RWPE1 (cell line): Measurements from ENCODE around the gene TIAM1.

Experiments
- CTCF ChIA-PET: fragments of 350-600 bp; sonication (Branson Sonifier 250); formaldehyde crosslinking; extraction: SDS; loops from one replicate; lab custom pipeline; 2021; lab: Yijun Ruan, JAX
- POLR2A ChIA-PET: fragments of 400-600 bp; formaldehyde crosslinking; extraction: SDS; loops from one replicate; lab custom pipeline; 2020; ENCODE audit warnings: antibody characterized with exemption; ENCODE audit not compliant: low non-redundant PET; lab: Yijun Ruan, JAX
- DNase-seq: peaks from one replicate; pipeline ENCODE4 v3.0.0; 2012; ENCODE audit warnings: low spot score
- H3K27ac ChIP-seq: fragments of 450-650 bp; 2 replicates; pipeline ENCODE4 v1.5.1; 2017
- CTCF ChIP-seq: fragments of 450-650 bp; conservative IDR thresholded peaks from 2 replicates; pipeline ENCODE4 v1.5.1; 2017; ENCODE audit warnings: low read depth, mild to moderate bottlenecking

The TIAM1 gene

DNA sequence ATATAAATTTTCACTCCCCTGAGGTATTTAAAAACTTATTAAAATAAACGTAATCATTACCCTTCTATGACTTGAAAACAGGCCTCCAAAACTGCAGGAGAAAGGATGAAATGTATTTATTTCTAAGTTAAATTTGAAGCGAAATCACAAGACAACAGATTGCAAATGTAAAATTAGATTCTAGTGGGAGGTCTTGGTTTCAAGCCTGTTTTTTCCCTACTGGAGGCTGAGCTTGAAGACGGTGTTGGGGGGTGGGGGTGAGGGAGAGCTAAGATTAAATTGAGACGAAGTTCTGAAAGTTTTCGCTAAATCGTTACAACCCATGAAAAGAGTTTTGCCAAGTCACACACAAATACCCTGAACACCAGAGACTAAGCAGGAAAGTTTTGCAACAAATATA lies 68.2 kb downstream of the TIAM1 start:
- CTCF ChIA-PET, result interaction anchor here (0.6 kb wide), 1 partner anchor 116 kb away, joined by 3 read pairs; no protein-coding TSS in a partner anchor
- POLR2A ChIA-PET, result no interaction called here
- TF ChIP-seq CTCF, result no peak
- DNase-seq, result no peak
- no peak overlapping the region for H3K27ac ChIP-seq

DNA sequence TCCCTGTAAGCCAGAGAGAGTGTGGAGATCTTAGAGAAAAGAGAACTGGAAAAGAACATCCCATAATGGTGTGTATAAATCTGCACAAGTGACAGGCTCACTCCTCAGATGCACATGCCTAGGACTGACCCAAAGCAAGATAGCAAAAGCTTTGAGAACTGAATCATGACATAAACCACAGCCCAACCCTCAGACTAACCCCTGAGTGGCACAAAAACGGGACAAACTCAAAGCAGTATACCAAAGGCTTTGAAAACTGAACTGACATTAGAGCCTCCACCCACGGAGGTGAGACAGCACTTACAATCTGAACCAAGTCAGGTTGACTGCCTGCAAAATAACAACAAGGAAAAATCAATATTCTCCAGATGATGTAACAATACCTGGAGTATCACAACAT lies 70.8 kb downstream of the TIAM1 start:
- H3K27ac ChIP-seq, result no peak overlapping the region
- no peak for TF ChIP-seq CTCF
- ChIA-PET CTCF (interaction anchor here (0.7 kb wide), 1 partner anchor 9 kb away, joined by 7 read pairs; no protein-coding TSS in a partner anchor), POLR2A (no interaction called here)
- no peak for DNase-seq

DNA sequence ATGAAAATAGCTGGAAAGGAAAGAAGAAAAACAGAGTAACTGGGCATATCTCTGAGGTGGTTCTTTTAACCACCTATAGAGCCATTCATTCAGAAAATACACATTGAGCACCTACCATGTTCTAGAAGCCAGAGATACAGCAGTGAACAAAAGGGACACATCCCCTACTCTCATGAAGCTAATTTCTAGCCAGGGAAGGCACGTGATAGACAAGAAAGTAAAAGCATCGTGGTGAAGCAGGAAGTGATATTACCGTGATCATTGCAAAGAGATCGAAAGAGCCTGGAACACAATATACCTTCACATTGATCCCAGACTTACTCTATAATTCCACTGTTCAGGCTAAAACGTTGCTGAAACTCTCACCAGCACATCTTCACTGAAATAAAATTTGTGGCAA lies 76.0 kb downstream of the TIAM1 start:
- POLR2A ChIA-PET, result no interaction called here
- no peak for DNase-seq
- no peak for TF ChIP-seq CTCF
- CTCF ChIA-PET, result no interaction called here
- H3K27ac ChIP-seq, result no peak overlapping the region

DNA sequence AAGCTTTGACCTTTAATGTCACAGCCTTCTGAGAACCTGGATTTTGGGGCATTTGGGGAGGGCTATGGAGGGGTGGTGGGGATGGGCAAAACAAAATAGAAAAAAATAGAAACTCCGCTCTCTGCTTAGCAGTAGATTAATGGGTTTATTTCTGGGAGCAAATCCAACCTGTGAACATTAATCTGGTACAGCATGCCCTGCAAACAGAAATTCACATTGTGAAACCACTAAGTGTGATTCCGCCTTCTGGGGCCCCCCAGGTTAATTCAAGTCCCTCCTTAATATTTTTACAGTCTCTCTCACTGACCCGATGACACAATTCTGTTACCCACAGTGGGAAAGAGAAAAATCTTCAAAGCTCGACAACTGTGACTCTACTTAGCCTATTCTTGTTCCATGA lies 76.4 kb downstream of the TIAM1 start:
- POLR2A ChIA-PET, result no interaction called here
- DNase-seq, result no peak
- no peak overlapping the region for H3K27ac ChIP-seq
- no peak for TF ChIP-seq CTCF
- CTCF ChIA-PET, result no interaction called here

GRCh38 chr21:31266241-31266640 lies 77.8 kb downstream of the TIAM1 start:
- no peak for TF ChIP-seq CTCF
- H3K27ac ChIP-seq, result no peak overlapping the region
- POLR2A ChIA-PET, result no interaction called here
- CTCF ChIA-PET, result interaction anchor here (0.6 to 0.7 kb wide), 2 partner anchors 77 to 290 kb away, joined by 3 read pairs; no protein-coding TSS in a partner anchor
- DNase-seq, result no peak

DNA sequence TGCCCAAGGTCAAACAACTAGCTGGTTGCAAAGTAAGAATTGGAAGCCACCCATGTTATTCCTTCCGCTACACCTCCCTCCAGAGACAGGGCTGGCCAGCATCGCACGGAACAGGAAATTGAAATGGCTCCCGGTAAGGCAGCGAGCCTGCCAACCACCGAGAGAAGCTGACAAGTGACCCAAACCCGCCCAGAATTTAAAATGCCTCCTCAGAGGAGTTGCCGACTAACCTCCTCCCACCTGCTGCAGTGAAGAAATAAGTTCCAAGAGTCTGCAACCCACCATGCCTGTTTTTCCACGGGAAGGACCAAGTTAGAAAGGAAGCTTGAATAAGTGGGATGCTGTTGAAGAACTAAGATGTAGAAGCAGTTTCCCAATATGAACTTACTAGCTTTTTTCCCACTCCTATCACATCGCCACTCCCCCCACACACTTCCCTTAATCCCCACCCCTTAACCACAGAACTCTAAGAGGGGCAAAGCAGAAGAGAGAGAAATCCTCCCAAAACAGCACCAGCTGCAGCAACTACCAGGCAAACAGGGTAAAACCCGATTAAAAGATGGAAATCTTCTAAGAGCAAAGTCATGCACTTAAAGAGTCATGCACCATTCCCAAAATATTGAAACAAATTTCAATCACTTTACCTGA lies 78.6 kb downstream of the TIAM1 start:
- ChIA-PET POLR2A (no interaction called here), CTCF (interaction anchor here (0.6 to 0.7 kb wide), 2 partner anchors 78 to 291 kb away, joined by 3 read pairs; no protein-coding TSS in a partner anchor)
- H3K27ac ChIP-seq, result no peak overlapping the region
- no peak for TF ChIP-seq CTCF
- no peak for DNase-seq
